ENCODE data around the gene SLA2.
A peak's percentile ranks its signal among the peaks of the same experiment; 100 is the strongest.

The SLA2 gene

DNA sequence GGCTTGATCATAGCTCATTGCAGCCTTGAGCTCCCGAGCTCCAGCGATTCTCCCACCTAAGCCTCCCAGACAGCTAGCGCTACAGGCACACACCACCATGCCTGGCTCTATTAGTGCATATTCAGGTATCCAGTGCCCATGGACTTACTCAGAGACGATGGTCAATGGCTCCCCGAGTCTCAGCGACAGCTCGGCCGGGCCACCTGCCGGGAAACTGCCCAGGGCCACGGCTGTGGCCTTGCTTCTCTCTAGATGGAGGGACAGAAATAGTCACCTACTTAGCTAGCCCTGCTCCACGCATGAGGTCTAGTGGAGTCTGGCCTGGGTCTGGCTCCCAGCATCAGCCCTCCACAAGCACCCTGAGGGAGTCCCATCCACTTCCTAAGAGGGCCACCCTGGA lies 11.7 kb downstream of the SLA2 start:
- Histone ChIP-seq H3K27me3 (replicated peaks) (no peaks in the 10 kb centered on the region), H3K36me3 (replicated peaks) (no peaks in the 10 kb centered on the region), H3K27ac (no peak overlapping the region), H3K4me3 (ENCODE audit: low read depth, low read length) (no peak overlapping the region)
- no peak for DNase-seq
- in situ Hi-C loops (cut with HindIII; ENCODE audit: low pct_ligation_motif_present, low sequenced_read_pairs): no loop called here
- TF ChIP-seq, protein P1, sequence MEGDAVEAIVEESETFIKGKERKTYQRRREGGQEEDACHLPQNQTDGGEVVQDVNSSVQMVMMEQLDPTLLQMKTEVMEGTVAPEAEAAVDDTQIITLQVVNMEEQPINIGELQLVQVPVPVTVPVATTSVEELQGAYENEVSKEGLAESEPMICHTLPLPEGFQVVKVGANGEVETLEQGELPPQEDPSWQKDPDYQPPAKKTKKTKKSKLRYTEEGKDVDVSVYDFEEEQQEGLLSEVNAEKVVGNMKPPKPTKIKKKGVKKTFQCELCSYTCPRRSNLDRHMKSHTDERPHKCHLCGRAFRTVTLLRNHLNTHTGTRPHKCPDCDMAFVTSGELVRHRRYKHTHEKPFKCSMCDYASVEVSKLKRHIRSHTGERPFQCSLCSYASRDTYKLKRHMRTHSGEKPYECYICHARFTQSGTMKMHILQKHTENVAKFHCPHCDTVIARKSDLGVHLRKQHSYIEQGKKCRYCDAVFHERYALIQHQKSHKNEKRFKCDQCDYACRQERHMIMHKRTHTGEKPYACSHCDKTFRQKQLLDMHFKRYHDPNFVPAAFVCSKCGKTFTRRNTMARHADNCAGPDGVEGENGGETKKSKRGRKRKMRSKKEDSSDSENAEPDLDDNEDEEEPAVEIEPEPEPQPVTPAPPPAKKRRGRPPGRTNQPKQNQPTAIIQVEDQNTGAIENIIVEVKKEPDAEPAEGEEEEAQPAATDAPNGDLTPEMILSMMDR (IDR thresholded peaks at IDR 0.05; ENCODE audit: low read depth, low read length, missing control alignments): no peak

DNA sequence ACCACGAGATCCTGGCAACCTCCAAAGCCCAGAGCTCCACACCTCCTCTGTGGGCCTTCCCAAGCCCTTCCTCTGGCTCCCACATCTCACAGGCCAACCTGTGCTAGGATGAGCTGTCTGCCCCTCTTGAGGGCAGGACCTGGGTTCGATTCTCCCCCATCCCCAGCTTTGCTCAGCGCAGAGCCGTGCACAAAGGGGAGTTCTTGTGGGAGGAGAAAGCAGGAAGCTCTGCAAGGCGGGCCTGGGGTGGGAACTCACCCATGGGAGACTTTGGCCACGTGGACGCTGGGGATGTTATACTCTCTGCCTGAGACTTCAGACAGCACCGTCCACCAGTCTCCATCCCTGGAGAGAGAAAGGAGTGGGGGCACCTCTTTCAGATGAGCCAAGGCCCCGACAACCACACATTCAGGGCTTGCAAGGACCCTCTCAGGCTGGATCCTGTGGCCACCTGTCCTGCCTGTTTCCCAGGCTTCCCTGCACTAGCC lies 12.7 kb downstream of the SLA2 start:
- Histone ChIP-seq H3K27me3 (replicated peaks) (no peaks in the 10 kb centered on the region), H3K27ac (no peak overlapping the region), H3K4me3 (ENCODE audit: low read depth, low read length) (no peak overlapping the region), H3K36me3 (replicated peaks) (no peaks in the 10 kb centered on the region)
- in situ Hi-C loops (cut with HindIII; ENCODE audit: low pct_ligation_motif_present, low sequenced_read_pairs): no loop called here
- no peak for DNase-seq
- TF ChIP-seq, protein P1 (IDR thresholded peaks at IDR 0.05; ENCODE audit: low read depth, low read length, missing control alignments): no peak

DNA sequence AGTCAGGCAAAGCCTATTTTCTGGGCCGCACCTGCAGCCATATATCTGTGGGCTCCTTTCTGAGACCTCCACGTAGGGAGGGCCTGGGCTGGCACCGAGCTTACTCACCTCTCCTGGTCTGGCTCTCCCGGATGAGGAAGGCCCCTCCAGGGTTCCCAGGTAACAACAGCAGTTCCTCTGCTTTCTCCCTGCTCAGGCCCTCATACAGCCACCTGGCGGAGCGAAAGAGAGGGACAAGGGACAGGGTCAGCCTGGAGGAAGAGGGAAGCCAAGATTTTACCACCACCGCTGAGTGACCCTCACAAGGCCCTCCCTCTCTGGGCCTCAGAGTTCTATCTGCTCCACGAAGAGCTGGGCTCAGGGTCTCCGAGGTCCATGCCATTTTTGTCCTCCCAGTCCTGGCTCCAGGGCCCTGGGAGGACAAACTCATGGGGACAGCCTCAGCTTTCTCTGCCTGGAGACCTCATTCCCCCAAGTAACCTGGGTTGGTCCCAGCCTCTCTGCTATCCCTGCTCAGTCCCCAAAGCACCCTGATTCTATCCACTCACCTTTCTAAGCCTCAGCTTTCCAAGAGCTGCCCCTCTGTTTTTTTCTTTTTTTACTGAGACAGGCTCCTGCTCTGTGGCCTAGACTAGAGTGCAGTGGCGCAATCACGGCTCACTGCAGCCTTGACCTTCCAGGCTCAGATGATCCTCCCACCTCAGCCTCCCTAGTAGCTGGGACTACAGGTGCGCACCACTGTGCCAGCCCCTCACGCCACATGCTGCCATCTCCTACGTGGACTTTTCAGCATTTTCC lies 13.3 kb downstream of the SLA2 start:
- no peak overlapping the region for H3K4me3 ChIP-seq (ENCODE audit: low read depth, low read length)
- no peak overlapping the region for H3K27ac ChIP-seq
- H3K27me3 ChIP-seq (replicated peaks): no peaks in the 10 kb centered on the region
- TF ChIP-seq, protein P1 (IDR thresholded peaks at IDR 0.05; ENCODE audit: low read depth, low read length, missing control alignments): peak; percentile 8
- in situ Hi-C loops (cut with HindIII; ENCODE audit: low pct_ligation_motif_present, low sequenced_read_pairs): no loop called here
- DNase-seq: no peak
- H3K36me3 ChIP-seq (replicated peaks): no peaks in the 10 kb centered on the region

DNA sequence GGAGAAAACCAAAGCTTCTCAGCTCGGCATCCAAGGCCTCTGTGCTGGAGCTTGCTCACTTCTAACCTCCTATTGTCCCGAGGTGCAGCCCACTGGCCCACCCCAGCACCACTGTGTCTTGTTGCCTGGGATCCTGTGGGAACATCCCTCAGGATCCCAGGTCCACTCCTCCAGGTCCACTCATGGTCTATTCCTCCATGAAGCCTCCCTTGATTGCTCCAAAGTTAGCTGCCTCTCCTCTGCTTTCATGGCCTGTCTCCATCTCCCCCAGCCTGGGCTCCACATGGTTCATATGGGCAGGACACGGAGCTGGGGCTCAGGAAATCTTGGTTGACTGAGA lies 13.9 kb downstream of the SLA2 start:
- in situ Hi-C loops (cut with HindIII; ENCODE audit: low pct_ligation_motif_present, low sequenced_read_pairs): no loop called here
- H3K36me3 ChIP-seq (replicated peaks): no peaks in the 10 kb centered on the region
- no peak for DNase-seq
- H3K27me3 ChIP-seq (replicated peaks): no peaks in the 10 kb centered on the region
- TF ChIP-seq, protein P1 (IDR thresholded peaks at IDR 0.05; ENCODE audit: low read depth, low read length, missing control alignments): no peak
- H3K4me3 ChIP-seq (ENCODE audit: low read depth, low read length): no peak overlapping the region
- no peak overlapping the region for H3K27ac ChIP-seq

DNA sequence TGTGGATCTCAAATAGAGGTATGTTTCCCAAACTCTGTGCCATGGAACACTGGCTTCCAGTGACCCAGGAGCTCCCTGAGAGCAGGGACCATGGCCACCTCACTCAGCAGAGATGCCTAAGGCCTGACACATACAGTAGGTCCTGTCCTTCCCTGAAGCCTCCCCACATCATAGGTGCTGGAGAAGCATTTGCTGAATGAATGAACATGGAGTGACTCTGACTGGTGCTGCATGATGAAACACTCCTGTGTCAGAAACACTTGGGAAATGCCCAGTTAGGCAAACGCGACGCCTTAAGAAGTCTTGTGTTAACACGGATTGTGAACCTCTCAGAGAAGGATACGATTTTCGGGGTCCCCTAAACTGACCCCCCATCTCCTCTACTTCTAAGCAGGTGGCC lies 14.3 kb downstream of the SLA2 start:
- in situ Hi-C loops (cut with HindIII; ENCODE audit: low pct_ligation_motif_present, low sequenced_read_pairs): no loop called here
- no peak for DNase-seq
- no peak overlapping the region for H3K27ac ChIP-seq

More for the DNA sequence above, 14.3 kb downstream of the SLA2 start:
- Histone ChIP-seq H3K36me3 (replicated peaks) (no peaks in the 10 kb centered on the region), H3K4me3 (ENCODE audit: low read depth, low read length) (no peak overlapping the region), H3K27me3 (replicated peaks) (no peaks in the 10 kb centered on the region)
- TF ChIP-seq, protein P1 (IDR thresholded peaks at IDR 0.05; ENCODE audit: low read depth, low read length, missing control alignments): no peak
